GM12801 (cell line): ENCODE measurements around the gene BTBD6.

Source experiments
- TF ChIP-seq, protein P1 (sequence below): IDR thresholded peaks from one replicate; pipeline ENCODE4 v1.5.1; 2011; ENCODE audit warnings: control low read depth; ENCODE audit not compliant: insufficient read length; ENCODE audit errors: extremely low read depth

Gene BTBD6

GRCh38 chr14:105212541-105213300 is 35.6 kb upstream of the BTBD6 start:
- TF ChIP-seq, protein P1, sequence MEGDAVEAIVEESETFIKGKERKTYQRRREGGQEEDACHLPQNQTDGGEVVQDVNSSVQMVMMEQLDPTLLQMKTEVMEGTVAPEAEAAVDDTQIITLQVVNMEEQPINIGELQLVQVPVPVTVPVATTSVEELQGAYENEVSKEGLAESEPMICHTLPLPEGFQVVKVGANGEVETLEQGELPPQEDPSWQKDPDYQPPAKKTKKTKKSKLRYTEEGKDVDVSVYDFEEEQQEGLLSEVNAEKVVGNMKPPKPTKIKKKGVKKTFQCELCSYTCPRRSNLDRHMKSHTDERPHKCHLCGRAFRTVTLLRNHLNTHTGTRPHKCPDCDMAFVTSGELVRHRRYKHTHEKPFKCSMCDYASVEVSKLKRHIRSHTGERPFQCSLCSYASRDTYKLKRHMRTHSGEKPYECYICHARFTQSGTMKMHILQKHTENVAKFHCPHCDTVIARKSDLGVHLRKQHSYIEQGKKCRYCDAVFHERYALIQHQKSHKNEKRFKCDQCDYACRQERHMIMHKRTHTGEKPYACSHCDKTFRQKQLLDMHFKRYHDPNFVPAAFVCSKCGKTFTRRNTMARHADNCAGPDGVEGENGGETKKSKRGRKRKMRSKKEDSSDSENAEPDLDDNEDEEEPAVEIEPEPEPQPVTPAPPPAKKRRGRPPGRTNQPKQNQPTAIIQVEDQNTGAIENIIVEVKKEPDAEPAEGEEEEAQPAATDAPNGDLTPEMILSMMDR = no peak

DNA sequence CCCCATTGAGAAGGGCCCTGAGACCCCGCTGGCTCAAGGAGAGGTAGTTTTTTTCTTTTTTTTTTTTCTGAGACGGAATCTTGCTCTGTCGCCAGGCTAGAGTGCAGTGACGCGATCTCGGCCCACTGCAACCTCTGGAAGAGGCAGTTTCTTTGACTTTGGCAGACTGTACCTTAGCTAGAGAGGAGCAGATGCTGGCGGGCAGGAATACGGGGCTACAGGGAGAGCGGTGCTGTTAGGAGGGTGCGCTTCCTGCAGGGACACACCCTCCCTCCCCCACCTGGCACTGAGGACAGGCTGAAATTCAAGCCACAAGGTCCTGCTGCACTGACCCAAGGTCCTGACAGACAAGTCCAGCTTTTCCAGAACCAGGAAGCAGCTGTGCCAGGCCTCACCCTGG is 35.0 kb upstream of the BTBD6 start:
- TF ChIP-seq, protein P1 = no peak

- TF ChIP-seq, protein P1 = no peak
Measured at GRCh38 chr14:105214324-105214915, 33.9 kb upstream of the BTBD6 start.

DNA sequence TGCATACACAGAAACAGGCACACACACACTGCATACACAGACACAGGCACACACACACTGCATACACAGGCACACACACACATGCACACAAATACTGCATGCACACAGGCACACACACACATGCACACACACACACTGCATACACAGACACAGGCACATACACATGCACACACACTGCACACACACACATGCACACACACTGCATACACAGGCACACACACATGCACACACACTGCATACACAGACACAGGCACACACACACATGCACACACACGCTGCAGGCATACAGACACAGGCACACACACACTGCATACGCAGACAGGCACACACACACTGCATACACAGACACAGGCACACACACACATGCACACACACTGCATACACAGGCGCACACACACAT is 32.7 kb upstream of the BTBD6 start:
- TF ChIP-seq, protein P1 = no peak

DNA sequence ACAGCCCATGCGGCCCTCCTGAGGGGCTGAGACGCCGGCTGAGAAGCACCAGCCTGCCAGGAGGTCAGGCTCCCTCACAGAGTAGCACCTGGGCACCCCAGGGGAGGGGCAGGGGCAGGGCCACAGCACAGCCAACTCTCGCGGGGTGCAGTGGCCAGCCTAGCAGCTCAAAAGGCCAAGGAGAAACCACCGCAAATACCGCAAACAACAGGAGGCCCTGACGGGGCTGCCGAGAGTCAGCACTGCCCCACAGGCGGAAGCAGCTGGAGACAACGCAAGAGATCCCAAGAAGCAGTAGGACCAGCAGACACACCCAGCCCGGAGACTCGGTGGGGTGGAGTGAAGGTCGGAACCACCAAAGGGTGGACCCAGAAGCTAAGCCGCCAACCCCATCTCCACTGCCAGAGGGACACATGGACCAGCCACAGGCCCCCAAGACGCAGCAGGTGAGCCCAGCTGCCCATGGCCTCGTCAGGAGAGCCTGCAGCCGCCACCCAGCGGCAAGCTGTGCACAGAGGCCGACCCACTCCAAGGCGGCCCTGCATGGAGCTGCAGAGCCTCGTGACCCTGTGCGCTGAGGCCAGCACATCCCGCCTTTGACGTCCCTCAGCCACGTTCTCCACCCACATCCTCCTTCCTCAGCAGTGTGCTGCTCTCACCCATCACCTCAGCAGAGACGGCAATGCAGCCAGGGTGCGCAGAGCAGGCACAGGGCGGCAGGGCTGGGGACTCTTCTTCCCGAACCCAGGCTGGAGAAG is 31.7 kb upstream of the BTBD6 start:
- TF ChIP-seq, protein P1 = no peak

- TF ChIP-seq, protein P1 = no peak
Measured at GRCh38 chr14:105217774-105218173, 30.6 kb upstream of the BTBD6 start.

- TF ChIP-seq, protein P1 = no peak
Measured at GRCh38 chr14:105218611-105219010, 29.7 kb upstream of the BTBD6 start.
